Measurements from ENCODE around the gene HHAT.

GRCh38 chr1:210313046-210313595, 15.6 kb upstream of the HHAT start:
- TF ChIP-seq MAX (IDR thresholded peaks at IDR 0.05; ENCODE audit: low read depth, low read length) (no peak), CTCF (IDR thresholded peaks at IDR 0.05; ENCODE audit: low read depth, low read length) (no peak)
